GM18519 (cell line): ENCODE data around the gene UBE2G2.

Source experiments
- ATAC-seq: cut with Tn5 transposase; IDR thresholded peaks from one replicate; pipeline ENCODE4 v1.9.1; 2021; ENCODE audit warnings: mild to moderate bottlenecking, moderate library complexity; ENCODE audit not compliant: unreplicated experiment, low FRiP score

Gene UBE2G2

DNA sequence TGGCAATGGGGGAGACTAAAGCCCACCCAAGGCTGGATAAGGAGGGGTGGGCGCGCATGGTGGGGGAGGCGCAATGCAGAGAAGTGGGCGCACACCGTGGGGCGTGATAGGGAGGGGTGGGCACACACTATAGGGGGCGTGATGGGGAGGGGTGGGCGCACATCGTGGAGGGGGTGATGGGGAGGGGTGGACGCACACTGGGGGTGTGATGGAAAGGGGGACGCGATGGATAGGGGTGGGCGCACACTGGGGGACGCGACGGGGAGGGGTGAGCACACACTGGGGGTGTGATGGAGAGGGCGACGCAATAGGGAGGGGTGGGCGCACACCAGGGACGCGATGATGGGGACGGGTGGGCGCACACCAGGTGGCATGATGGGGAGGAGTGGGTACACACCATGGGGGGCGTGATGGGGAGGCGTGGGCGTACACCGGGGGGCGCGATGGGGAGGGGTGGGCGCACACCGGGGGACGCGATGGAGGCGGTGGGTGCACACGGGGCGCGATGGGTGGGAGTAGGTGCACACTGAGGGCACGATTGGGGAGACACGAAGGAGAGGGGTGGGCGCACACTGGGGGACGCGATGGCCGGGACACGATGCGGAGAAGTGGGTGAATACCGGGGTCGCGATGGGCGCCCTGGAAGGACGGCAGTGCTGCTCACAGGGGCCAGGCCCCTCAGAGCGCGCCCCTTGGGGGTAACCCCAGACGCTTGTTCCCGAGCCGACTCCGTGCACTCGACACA lies 15.3 kb upstream of the UBE2G2 start:
- ATAC-seq, result no peak

DNA sequence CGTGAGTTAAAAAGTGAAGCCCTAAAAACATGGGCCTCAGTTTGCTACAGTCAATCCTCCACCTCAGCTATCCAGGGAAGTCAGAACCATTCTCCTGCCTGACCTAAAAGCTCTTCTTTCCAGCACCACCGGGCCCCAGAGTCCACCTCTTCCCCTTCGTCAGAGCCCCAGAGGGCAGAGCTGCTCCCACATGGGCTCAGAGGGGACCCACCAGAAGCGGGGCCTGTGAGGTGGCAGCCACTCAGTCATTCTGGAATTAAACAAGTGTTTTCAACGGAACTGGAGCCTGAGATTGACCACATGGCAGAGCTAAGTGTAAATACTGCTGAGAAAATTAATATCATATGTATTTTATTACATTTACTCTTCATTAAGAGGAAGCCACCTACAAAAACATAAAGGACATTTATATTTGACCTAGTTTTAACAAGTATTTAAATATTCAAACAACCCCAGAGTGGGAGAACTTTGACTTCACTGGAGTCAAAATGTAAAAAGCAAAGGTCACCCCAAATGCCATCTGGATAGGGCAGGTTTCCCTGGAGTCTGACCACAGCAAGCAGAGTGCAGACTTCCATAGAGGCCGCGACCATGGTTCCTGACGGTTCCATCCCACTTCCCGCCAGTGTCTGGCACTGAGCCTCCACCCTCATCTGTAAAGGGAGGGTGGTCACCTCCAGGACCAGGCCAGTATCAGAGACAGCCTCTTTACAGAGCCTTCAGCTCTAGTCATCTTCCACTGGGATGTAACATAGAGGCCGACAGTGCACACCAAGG lies 14.4 kb upstream of the UBE2G2 start:
- no peak for ATAC-seq

DNA sequence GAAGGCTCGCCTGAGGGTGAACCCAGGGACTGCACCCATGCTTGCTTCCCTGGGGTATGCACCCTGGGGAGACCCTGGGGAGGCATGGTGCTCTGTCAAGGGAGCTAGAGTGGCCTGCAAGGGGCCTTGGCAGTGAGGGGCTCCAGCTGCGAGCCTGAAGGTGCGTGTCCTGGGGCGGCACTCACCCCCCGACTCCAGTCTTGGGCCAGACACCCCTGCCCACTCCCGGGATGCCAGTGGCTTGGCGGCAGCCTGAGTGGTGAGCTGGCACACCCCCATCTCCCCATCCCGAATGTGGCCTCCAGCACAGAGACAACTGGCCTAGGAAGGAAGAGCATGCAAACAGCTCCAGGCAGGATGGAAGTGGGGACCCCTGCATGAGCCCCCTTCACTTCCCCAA lies 13.6 kb upstream of the UBE2G2 start:
- no peak for ATAC-seq

DNA sequence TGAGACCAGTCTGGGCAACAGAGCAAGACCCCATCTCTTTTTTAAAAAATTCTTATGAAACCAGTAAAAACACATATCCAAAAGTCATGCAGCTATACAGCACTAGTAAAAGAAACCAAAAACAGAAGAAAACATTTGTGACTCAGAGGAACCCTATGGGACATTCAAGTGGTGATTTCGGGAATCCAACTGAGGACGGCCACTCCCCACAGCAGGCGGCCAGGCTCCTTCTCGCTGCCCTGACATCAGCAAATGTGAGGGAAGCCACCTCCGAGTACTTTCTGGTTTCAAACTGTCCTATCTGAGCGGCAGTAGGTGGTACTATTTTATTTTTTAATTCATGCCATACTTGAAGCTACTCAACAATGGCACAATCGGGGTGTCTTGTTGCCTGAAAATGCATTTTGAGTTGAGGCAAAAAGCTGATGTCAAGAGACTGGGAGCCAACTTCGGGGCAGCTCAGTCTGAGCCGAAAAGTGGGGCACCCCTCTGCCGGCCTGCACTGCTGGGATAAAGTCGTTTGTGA lies 12.9 kb upstream of the UBE2G2 start:
- ATAC-seq, result no peak

DNA sequence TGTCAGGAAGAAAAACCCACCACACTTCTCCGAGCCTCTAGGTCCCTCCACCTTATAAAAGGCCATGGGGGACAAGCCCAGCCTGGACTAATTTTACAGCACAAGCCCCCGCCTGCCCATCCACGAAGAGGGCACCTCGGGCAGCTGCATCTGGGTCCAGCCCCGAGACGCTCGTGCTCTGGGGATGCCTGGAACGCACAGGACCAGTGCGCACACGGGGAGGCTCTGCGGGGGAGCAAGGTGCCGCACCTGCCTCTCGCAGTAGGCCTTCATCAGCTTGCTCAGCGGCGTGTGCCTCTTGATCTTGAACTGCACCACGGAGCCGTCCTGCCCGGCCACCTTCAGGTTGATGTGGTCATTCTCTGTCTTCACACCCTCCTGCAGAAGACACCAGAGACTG lies 12.1 kb upstream of the UBE2G2 start:
- no peak for ATAC-seq

DNA sequence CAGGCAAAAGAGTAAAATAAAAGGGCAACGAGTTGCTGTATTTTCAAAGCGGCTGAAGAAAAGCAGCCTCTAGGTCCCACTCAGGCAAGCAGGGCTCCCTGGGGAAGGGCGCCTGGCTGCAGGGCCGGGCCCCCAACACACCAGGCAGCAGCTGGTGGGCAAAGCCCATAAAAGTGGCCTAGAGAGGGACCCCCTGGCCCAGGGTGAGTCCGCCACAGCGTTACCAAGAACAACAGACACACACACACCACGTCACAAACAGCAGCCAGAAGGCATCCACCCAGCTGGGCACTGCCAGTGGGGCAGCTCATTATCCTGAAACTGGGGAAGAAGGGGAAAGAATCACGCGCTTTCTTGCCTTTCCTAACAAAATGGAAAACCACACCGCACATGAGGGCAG lies 11.5 kb upstream of the UBE2G2 start:
- no peak for ATAC-seq

DNA sequence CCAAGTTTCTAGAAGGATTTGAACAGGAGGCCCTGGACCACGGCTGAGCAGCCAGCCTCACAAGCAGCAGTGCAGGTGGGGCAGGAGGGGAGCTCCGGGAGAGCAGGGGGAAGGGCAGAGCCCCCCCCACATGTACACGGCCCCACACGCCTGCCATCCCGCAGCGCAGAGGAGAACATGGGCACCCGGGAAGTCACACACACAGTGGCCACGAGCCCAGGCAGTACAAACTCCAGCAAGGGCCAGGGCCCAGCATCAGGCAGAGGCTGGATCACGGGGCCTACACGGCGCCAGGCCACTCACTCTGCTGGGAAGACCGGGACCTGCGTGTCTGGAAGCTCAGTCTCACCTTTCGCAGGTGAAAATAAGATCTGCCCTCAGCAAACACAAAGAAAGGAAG lies 11.0 kb upstream of the UBE2G2 start:
- ATAC-seq, result no peak

DNA sequence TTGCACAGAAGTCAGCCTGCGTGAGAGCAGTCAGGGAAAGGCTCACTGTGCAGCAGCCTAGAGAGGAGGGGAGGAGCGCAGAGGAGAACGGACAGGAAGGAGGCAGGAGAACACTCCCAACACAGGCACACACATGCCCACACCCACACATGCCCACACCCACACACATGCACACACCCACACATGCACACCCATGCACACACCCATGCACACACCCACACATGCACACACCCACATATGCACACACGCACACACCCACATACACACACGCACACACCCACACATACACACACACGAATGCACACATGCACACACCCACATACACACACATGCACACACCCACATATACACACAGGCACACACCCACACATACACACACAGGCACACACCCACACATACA lies 9.2 kb upstream of the UBE2G2 start:
- ATAC-seq, result no peak

DNA sequence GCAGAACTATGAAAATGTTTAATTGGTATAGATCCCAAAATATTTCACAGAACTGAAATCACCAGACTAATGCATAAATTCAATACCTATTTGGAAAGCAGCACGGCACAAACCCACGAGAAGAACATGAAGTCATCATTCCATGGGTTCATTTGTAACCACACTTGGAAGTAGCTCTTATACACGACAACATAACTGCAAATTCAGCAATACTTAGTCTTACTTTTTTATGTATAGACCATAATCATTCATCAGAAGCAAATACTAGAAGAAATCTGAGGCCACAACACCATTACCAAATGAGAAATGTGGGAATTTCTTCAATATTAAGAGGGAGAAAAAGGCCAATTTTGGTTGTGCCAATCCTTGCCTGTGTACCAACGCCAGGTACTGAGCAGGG lies 4.2 kb upstream of the UBE2G2 start:
- no peak for ATAC-seq

DNA sequence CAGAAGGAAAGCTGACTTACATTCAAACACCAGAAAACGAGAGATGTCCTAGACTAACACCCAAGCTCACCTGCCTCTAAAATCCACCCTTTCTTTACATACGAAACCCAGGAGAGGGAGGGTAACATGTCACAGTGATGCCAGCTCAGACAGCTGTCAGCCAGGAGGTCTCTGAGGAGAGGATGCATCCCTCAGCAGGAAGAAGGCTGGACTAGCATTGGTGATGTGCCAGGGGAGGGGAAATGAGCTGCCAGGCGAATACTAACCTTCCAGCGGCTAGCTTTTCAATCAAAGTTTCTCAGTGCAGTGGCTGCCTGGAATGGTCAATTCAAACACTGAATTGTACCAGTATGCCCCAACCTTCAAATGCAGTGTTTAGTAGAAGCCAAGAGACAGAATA lies 3.6 kb upstream of the UBE2G2 start:
- ATAC-seq, result no peak

DNA sequence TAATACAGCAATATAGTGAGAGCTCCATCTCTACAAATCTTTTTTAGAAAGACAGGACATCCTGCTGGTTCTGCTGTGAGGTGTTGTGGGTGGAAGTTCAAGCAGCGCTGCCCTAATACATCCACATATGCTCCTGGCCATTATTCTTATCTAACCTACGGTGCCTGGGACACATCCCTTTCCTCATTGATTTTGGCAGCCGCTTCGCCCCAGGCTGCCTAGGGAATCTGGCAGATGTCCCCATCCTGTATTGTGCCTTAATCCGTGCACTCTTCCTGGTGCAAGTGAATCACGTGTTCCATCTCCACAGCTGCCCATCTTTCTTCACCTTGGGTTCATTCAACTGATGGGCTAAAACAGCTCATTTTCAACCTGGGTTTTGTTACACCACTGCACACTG lies 3.1 kb upstream of the UBE2G2 start:
- ATAC-seq, result no peak

DNA sequence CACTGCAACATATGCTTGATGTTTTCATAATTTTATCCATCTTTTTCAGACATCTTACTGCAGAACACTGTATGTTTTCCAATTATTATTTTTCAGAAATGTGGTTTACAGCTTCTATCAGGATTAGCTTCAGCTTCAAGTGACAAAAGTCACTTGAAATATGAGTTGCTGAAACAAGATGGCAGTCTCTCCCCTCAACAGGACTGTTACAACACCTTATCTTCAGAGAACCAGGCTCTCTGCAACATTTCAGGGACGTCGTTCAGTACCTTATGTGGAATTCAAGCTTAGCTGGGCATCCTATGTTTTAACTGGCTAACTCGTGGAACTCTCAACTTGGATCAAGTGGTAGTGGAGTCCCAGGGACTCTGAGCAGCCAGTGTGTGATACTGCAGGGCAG lies 2.0 kb upstream of the UBE2G2 start:
- no peak for ATAC-seq

DNA sequence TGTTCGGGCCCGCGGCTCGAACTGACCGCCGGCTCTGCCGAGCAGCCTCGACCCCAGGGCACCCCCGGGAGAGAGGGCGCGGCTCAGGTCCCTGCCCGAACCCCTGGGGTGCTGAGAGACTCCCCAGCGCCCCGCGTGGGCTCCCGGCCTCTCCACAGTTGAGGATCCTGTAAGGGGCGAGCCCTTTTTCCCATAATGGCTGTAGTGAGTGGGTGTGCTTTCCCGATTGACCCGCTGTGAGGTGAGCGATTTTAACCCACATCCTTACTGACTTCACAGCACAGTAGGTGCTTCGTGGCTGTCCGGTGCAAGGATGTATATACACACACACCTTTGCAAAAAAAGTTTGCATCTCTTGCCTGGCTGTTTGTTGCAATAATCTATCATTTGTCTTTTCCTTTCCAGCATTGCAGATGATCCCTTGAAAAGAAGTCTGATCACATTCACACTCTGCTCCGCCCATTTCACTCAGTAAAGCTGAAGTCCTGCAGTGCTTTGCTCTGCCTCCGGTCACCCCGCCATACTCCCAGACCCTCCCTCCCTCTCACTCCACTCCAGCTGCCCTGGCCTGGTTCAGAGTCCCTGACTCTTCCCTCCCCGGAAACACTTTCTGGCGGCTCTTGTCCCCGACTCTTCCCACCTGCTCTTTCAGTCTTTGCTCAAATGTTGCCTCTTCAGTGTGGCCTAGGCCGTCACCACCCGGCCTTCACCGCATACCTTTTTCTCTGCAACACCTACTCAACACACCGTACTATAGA lies 955 bp upstream of the UBE2G2 start:
- no peak for ATAC-seq

DNA sequence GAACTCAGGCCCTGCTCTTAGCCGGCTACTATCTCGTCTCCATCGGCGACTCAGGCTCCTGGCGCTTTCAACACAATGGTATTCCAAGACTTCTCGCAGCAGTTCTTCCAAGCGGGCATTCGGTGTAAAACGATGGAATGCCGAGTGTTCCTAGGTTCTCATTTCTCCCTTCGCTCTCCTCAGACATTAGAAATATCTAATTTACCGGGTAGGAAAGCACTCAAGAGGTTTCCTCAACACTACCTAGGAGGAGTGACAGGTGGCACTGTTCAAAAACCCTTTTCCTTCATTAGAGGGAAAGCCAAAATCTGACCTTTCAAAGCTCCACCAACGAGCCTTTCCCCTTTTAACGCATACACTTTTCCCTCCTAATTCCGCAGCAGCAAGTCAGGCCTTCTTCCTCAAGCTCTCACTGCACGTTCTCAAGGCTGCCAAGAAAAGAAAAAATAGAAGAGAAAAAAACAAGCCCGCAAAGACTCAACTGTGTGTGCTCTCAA lies 601 bp downstream of the UBE2G2 start:
- ATAC-seq, result peak; percentile 23

DNA sequence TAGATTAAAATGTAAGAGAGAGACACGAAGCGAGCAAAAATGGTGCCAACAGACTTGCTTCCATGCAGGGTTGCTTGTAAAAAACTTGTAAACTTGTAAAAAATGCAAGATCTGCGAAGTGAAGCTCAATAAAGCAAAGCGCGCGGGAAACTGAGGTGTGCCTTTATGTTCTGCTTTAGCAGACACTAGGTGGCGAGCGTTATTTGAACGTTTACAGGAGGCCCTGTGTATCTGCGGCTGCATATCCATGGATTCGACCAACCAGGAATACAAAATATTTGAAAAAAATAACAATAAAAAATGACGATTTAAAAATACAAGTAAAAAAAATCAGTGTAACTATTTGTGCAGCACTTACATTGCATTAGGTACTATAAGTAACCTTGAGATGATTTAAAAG lies 1.5 kb downstream of the UBE2G2 start:
- no peak for ATAC-seq

DNA sequence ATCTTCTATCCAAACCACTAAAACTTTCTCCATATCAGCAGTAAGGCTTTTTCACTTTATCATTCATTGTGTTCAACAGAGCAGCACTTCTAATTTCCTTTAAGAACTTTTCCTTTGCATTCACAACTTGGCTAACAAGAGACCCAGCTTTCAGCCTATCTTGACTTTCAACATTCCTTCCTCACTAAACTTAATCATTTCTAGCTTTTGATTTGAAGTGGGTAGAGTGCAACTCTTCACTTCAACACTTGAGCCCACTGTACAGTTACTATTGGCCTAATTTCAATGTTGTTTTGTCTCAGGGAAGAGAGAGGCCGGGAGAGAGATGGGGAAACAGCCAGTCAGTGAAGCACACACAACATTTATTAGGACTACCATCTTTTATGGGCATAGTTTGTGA lies 2.0 kb downstream of the UBE2G2 start:
- ATAC-seq, result no peak

DNA sequence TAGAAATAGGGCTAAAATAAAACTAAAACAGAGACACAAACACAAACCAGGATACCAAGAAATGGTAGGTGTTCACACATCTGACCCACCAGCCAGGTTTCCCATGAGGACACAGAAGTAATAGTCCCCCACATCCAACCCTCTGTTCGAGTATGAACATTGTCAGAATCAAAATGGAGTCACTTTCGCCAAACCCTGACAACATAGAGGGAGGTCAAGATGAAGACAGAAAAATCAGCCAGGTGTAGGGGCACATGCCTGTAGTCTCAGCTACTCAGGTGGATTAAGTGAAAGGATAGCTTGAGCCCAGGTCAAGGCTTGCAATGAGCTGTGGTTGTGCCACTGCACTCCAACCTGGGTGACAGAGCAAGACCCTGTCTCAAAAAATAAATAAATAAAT lies 3.8 kb downstream of the UBE2G2 start:
- ATAC-seq, result no peak

DNA sequence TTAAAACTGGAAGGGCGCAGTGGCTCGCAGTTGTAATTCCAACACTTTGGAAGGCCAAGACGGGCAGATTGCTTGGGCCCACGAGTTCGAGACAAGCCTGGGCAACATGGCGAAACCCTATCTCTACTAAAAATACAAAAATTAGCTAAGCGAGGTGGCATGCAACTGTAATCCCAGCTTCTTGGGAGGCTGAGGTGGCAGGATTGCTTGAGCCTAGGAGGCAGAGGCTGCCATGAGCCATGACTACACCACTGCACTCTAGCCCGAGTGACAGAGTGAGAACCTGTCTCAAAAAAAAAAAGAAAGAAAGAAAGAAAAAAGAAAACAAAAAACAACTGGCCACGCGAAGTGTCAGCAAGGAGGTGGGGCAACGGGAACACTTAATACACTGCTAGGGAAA lies 6.3 kb downstream of the UBE2G2 start:
- no peak for ATAC-seq

DNA sequence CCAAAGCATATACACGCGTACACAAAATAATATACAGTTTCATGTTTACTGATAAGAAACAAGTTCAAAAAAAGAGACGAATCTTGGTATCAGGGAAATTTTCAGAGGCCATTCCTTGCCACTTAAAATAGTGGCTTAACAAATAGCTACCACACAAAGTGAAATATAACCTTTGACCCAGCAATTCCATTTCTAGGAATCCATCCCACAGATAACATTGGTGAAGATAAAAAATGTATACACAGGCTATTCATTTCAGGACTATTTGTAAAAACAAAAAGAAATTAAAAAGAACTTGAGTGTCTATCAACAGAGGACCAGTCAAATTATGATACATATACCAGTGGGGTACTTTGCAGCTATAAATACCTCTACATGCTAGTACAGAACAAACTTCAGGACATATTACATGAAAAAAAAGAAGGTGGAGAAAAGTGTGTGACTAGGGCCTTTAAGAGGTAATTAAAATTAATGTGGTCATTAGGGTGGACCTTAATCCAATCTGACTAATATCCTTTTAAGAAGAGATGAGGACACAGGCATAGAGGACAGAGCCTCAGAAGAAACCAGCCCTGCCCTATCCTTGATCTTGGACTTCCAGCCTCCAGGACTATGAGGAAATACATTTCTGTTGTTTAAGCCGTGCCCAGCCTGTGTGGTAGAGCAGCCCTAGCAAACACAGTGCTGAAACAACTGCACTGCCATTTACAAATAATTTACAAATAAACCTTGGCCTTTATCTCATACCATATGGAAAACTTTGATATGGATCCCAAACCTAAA lies 7.8 kb downstream of the UBE2G2 start:
- no peak for ATAC-seq
